IMR-90 (cell line): ENCODE data around the gene HOXB8. TPM values are rescaled to one million over a fixed set of nuclear protein-coding genes. Genes with fewer than 3 reads are reported as not detected.
A peak's percentile ranks its signal among the peaks of the same experiment; 100 is the strongest.

ENCODE experiments used
- ATAC-seq: fragments of 200-7000 bp; cut with Tn5 transposase; 2 replicates; pipeline ENCODE4 v1.9.1; 2020; ENCODE audit warnings: low read depth, mild to moderate bottlenecking, moderate library complexity
- Bru-seq: library from RNA; stranded (reverse); fragments of 400-500 nt; gene quantifications from one replicate; lab custom pipeline; 2021; lab: Mats Ljungman, UMichigan
- BruChase-seq, 2 experiments: library from RNA; stranded (reverse); fragments of 400-500 nt; gene quantifications; one replicate each; lab custom pipeline; 2021; lab: Mats Ljungman, UMichigan
- BruUV-seq: library from RNA; stranded (reverse); fragments of 400-500 nt; replicated peaks from 2 replicates; lab custom pipeline; 2021; lab: Mats Ljungman, UMichigan
- CTCF ChIA-PET: fragments of 300-600 bp; formaldehyde crosslinking; extraction: SDS; loops from one replicate; lab custom pipeline; 2021; ENCODE audit warnings: antibody characterized with exemption; lab: Yijun Ruan, JAX
- POLR2A ChIA-PET: fragments of 300-600 bp; sonication (Branson Sonifier 250); formaldehyde crosslinking; loops from one replicate; lab custom pipeline; 2022; ENCODE audit warnings: antibody characterized with exemption; ENCODE audit not compliant: unreplicated experiment; lab: Charles Lee
- DNase-seq: peaks from one replicate; pipeline ENCODE4 v3.0.0; 2013
- H2AFZ ChIP-seq: replicated peaks from 2 replicates; pipeline ENCODE3; 2013; ENCODE audit warnings: low read length, mild to moderate bottlenecking; ENCODE audit not compliant: poor library complexity
- H2AK5ac ChIP-seq: 2 replicates; pipeline ENCODE4 v1.6.1; 2013; ENCODE audit warnings: low read depth, low read length, inconsistent platforms
- H2AK9ac ChIP-seq: replicated peaks from 2 replicates; pipeline ENCODE3; 2013; ENCODE audit warnings: mild to moderate bottlenecking, low read depth, low read length, moderate library complexity; ENCODE audit not compliant: poor library complexity
- H2BK120ac ChIP-seq: 2 replicates; pipeline ENCODE4 v1.6.1; 2013; ENCODE audit warnings: low read depth, low read length, inconsistent platforms
- H2BK15ac ChIP-seq: 3 replicates; pipeline ENCODE4 v1.6.1; 2013; ENCODE audit warnings: low read depth, low read length, inconsistent platforms
- H2BK20ac ChIP-seq: 2 replicates; pipeline ENCODE4 v1.6.1; 2013; ENCODE audit warnings: low read depth, mild to moderate bottlenecking, inconsistent platforms, low read length, moderate library complexity
- H2BK5ac ChIP-seq: 2 replicates; pipeline ENCODE4 v1.6.1; 2013; ENCODE audit warnings: mild to moderate bottlenecking, low read depth, low read length, inconsistent platforms; ENCODE audit not compliant: poor library complexity, severe bottlenecking
- H3K14ac ChIP-seq: replicated peaks from 2 replicates; pipeline ENCODE4 v1.6.1; 2013; ENCODE audit warnings: low read depth, low read length, inconsistent platforms
- H3K18ac ChIP-seq: 2 replicates; pipeline ENCODE4 v1.6.1; 2013; ENCODE audit warnings: low read depth, low read length, control low read depth
- H3K23ac ChIP-seq: 2 replicates; pipeline ENCODE4 v1.6.1; 2013; ENCODE audit warnings: low read depth, low read length, inconsistent platforms
- H3K27ac ChIP-seq: 2 replicates; pipeline ENCODE4 v1.5.1; 2013; ENCODE audit warnings: mild to moderate bottlenecking, control low read depth, low read length; ENCODE audit not compliant: insufficient read depth
- H3K27me3 ChIP-seq: 2 replicates; pipeline ENCODE4 v1.6.1; 2013; ENCODE audit warnings: low read length; ENCODE audit not compliant: control insufficient read depth, insufficient read depth
- H3K36me3 ChIP-seq: 2 replicates; pipeline ENCODE4 v1.6.1; 2013; ENCODE audit warnings: low read length, mixed read lengths; ENCODE audit not compliant: control insufficient read depth, insufficient read depth
- H3K4ac ChIP-seq: 2 replicates; pipeline ENCODE4 v1.6.1; 2013; ENCODE audit warnings: low read depth, low read length, inconsistent platforms
- H3K4me1 ChIP-seq: 2 replicates; pipeline ENCODE4 v1.6.1; 2013; ENCODE audit warnings: low read length, mixed read lengths; ENCODE audit not compliant: control insufficient read depth, insufficient read depth
- H3K4me2 ChIP-seq: 2 replicates; pipeline ENCODE4 v1.6.1; 2013; ENCODE audit warnings: low read depth, mild to moderate bottlenecking, control low read depth, low read length, moderate library complexity
- H3K4me3 ChIP-seq: 2 replicates; pipeline ENCODE4 v1.5.1; 2013; ENCODE audit warnings: low read depth, mild to moderate bottlenecking, control low read depth, low read length, moderate library complexity; ENCODE audit not compliant: insufficient read depth
- H3K56ac ChIP-seq: 2 replicates; pipeline ENCODE4 v1.6.1; 2013; ENCODE audit warnings: low read length, inconsistent platforms; ENCODE audit not compliant: insufficient read depth; ENCODE audit errors: extremely low read depth
- H3K79me1 ChIP-seq, 2 experiments: 2 replicates each; pipeline ENCODE4 v1.6.1; 2013; ENCODE audit warnings: low read length in 2 of 2, inconsistent platforms in 1 of 2, low read depth in 1 of 2
- H3K9ac ChIP-seq: 2 replicates; pipeline ENCODE4 v1.6.1; 2013; ENCODE audit warnings: low read depth, low read length, control low read depth
- H3K9me1 ChIP-seq: 2 replicates; pipeline ENCODE4 v1.6.1; 2013; ENCODE audit warnings: low read length, inconsistent platforms; ENCODE audit not compliant: insufficient read depth
- H3K9me3 ChIP-seq: 2 replicates; pipeline ENCODE4 v1.6.1; 2013; ENCODE audit warnings: low read length; ENCODE audit not compliant: control insufficient read depth, insufficient read depth
- H4K20me1 ChIP-seq: 2 replicates; pipeline ENCODE4 v1.6.1; 2013; ENCODE audit warnings: low read length, inconsistent platforms; ENCODE audit not compliant: insufficient read depth
- H4K5ac ChIP-seq: 2 replicates; pipeline ENCODE4 v1.6.1; 2013; ENCODE audit warnings: mild to moderate bottlenecking, low read depth, low read length, control low read depth
- H4K8ac ChIP-seq, 2 experiments: 2 replicates each; pipeline ENCODE4 v1.6.1; 2013; ENCODE audit warnings: low read depth in 2 of 2, low read length in 2 of 2, control low read depth in 1 of 2, inconsistent platforms in 1 of 2
- H4K91ac ChIP-seq: 2 replicates; pipeline ENCODE4 v1.6.1; 2013; ENCODE audit warnings: low read depth, low read length, inconsistent platforms; ENCODE audit not compliant: insufficient read depth
- CEBPB ChIP-seq: IDR thresholded peaks from 2 replicates; pipeline ENCODE4 v1.6.1; 2012; ENCODE audit warnings: low read depth, low read length, improper control_type of control experiment
- CTCF ChIP-seq: conservative IDR thresholded peaks from 2 replicates; pipeline ENCODE4 v1.5.1; 2012; ENCODE audit warnings: mild to moderate bottlenecking, low read depth, low read length, improper control_type of control experiment
- ELK1 ChIP-seq: fragments of 150-350 bp; IDR thresholded peaks from 2 replicates; pipeline ENCODE4 v1.6.1; 2016; ENCODE audit warnings: low read depth, mild to moderate bottlenecking, low read length, moderate library complexity, borderline replicate concordance
- FOS ChIP-seq: fragments of 150-350 bp; IDR thresholded peaks from 2 replicates; pipeline ENCODE4 v1.6.1; 2016; ENCODE audit warnings: low read depth, low read length
- MAFK ChIP-seq: IDR thresholded peaks from 2 replicates; pipeline ENCODE4 v1.6.1; 2012; ENCODE audit warnings: low read depth, low read length, improper control_type of control experiment
- MAZ ChIP-seq: IDR thresholded peaks from 2 replicates; pipeline ENCODE4 v1.6.1; 2012; ENCODE audit warnings: low read depth, mild to moderate bottlenecking, low read length, improper control_type of control experiment, moderate library complexity, borderline replicate concordance
- MXI1 ChIP-seq: IDR thresholded peaks from 2 replicates; pipeline ENCODE4 v1.6.1; 2012; ENCODE audit warnings: low read depth, mild to moderate bottlenecking, low read length, moderate library complexity, borderline replicate concordance
- NFE2L2 ChIP-seq: fragments of 150-350 bp; IDR thresholded peaks from 2 replicates; pipeline ENCODE4 v1.6.1; 2016; ENCODE audit warnings: low read depth, mild to moderate bottlenecking, low read length
- RCOR1 ChIP-seq: IDR thresholded peaks from 2 replicates; pipeline ENCODE4 v1.6.1; 2012; ENCODE audit warnings: mild to moderate bottlenecking, low read length, improper control_type of control experiment; ENCODE audit not compliant: insufficient replicate concordance
- SMC3 ChIP-seq: fragments of 150-350 bp; IDR thresholded peaks from 2 replicates; pipeline ENCODE4 v1.6.1; 2016; ENCODE audit warnings: low read depth, mild to moderate bottlenecking, antibody characterized with exemption, low read length, moderate library complexity
- USF2 ChIP-seq: fragments of 150-350 bp; IDR thresholded peaks from 2 replicates; pipeline ENCODE4 v1.6.1; 2017; ENCODE audit warnings: mild to moderate bottlenecking, antibody characterized with exemption, low read length, low read depth
- WGBS, 2 experiments: methylation state at CpG; one replicate each; pipeline versions ENCODE4 v1.1.5 to v1.1.7; 2013; ENCODE audit warnings: missing lambda C conversion rate in 2 of 2; ENCODE audit not compliant: insufficient read length in 1 of 2; ENCODE audit errors: extremely low coverage in 2 of 2; 5-methylcytosine and 5-hydroxymethylcytosine counted together
- dilution Hi-C: fragments of 300-500 bp; cut with HindIII; formaldehyde crosslinking; loops from one replicate; pipeline ENCODE4 v1.14.3; 2018; ENCODE audit warnings: low sequenced_read_pairs; ENCODE audit not compliant: unreplicated experiment
- in situ Hi-C: fragments of 300-500 bp; cut with MboI; formaldehyde crosslinking; loops from 3 replicates; pipeline ENCODE4 v1.14.3; 2019; ENCODE audit warnings: low sequenced_read_pairs, inconsistent platforms, mixed read lengths
- intact Hi-C: fragments of 100-400 bp; cut with micrococcal nuclease; formaldehyde crosslinking; loops from 2 replicates; pipeline ENCODE4 v1.10.0; 2022
- long read RNA-seq: library from polyadenylated mRNA; unstranded; transcript quantifications from one replicate; pipeline ENCODE4 v2.0.0, GENCODE V29; 2021; ENCODE audit not compliant: unreplicated experiment
- polyA plus RNA-seq, 3 experiments: library from polyadenylated mRNA; depleted of rRNA; stranded (reverse); fragments of >200 nt; gene quantifications; 2 replicates each; pipeline ENCODE4 v1.2.3, GENCODE V29; 2012; ENCODE audit warnings: low replicate concordance in 1 of 3
- total RNA-seq: library from RNA; depleted of rRNA; stranded (reverse); fragments of >200 nt; gene quantifications from 2 replicates; pipeline ENCODE4 v1.2.3, GENCODE V29; 2012; rRNA removed

The HOXB8 gene
- total RNA-seq (0.54 and 0.56 TPM in 2 replicates), polyA plus RNA-seq (2012; rRNA removed) (5.3 and 6.2 TPM in 2 replicates), Bru-seq, nascent RNA (percentile 22 among the genes with signal in this experiment), BruChase-seq, experiment 1, labeled RNA remaining after a 6-hour chase (percentile 41 among the genes with signal in this experiment), BruChase-seq, experiment 2, labeled RNA remaining after a 2-hour chase (percentile 41 among the genes with signal in this experiment)
- 2.2 and 6.0 TPM in 2 replicates for polyA plus RNA-seq (2012; cell fraction: cytosol; rRNA removed)
- polyA plus RNA-seq (2012; cell fraction: nucleus; rRNA removed; ENCODE audit: low replicate concordance): 3.2 and 4.6 TPM in 2 replicates
- long read RNA-seq: 0 reads

- Histone ChIP-seq H3K4me2 (peak within 1 kb of the TSS; percentile 73), H3K9me3 (no peaks in the 10 kb centered on the region), H3K4me3 (peak within 1 kb of the TSS; percentile 52), H3K36me3 (no peaks in the 10 kb centered on the region), H3K9ac (peak within 1 kb of the TSS; percentile 63), H2BK20ac (no peak within 1 kb of the TSS), H3K9me1 (no peaks in the 10 kb centered on the region), H3K27ac (peak within 1 kb of the TSS; percentile 60), H3K23ac (no peak within 1 kb of the TSS), H3K79me1 (peaks cover 3 to 14% of the 10 kb centered on the region in 2 experiments; a peak in 2 of 4 replicates), H3K4ac (no peak within 1 kb of the TSS), H2BK15ac (no peak within 1 kb of the TSS), H3K4me1 (peaks cover 3% of the 10 kb centered on the region), H4K5ac (no peak within 1 kb of the TSS), H2BK120ac (no peak within 1 kb of the TSS; the same call in 1 of the 2 replicates), H4K20me1 (peaks cover 4% of the 10 kb centered on the region; the same call in 1 of the 2 replicates), H3K56ac (no peak within 1 kb of the TSS), H2BK5ac (peak within 1 kb of the TSS; percentile 27), H4K8ac (no peak within 1 kb of the TSS), H2AK5ac (no peak within 1 kb of the TSS), H3K27me3 (peaks cover 48% of the 10 kb centered on the region), H3K14ac (no peak within 1 kb of the TSS), H2AK9ac (peak within 1 kb of the TSS; percentile 57), H3K18ac (no peak within 1 kb of the TSS; the same call in 1 of the 2 replicates), H4K91ac (no peak within 1 kb of the TSS), H2AFZ (peak within 1 kb of the TSS; percentile 78)
- intact Hi-C loops (no loop called here), dilution Hi-C loops (no loop called here), in situ Hi-C loops (no loop called here)
- no peak for DNase-seq
- no peak for ATAC-seq
- WGBS, 2 experiments: 40% methylated on average over 2 of the region's 41 CpGs; no CpG with 5 or more reads in 1 of the 2 experiments
- POLR2A ChIA-PET: no interaction called here
- no TSS peak for BruUV-seq
- CTCF ChIA-PET: interaction anchor here (0.6 kb wide), 1 partner anchor 1824 kb away, joined by 4 read pairs; no protein-coding TSS in a partner anchor
- TF ChIP-seq CTCF (no peak), NFE2L2 (no peak), MXI1 (no peak), RCOR1 (no peak), FOS (no peak), ELK1 (no peak), SMC3 (no peak), MAFK (no peak), MAZ (no peak), CEBPB (no peak), USF2 (no peak)
Observed at GRCh38 chr17:48615047-48615962, at the start of gene HOXB8. Gene HOXB8, minus strand, starts transcription at chr17:48615292. Its CDS starts 588 bp downstream, at chr17:48614704.
